Kidney (tissue), 14 donors: ENCODE results near the gene MYH6. TPM values are rescaled to one million over a fixed set of nuclear protein-coding genes. Genes with fewer than 3 reads are reported as not detected.

Source experiments
- DNase-seq, 5 donors: peaks; one replicate each; pipeline ENCODE4 v3.0.0-alpha.2; 2013 to 2020
- FAIRE-seq: peaks from 2 replicates; lab custom pipeline; 2012; peaks lifted over from hg19 to GRCh38; lab: Jason Lieb, UNC
- H3K27ac ChIP-seq, 2 donors: one replicate each; pipeline ENCODE4 v1.7.0; 2013; ENCODE audit warnings: low read depth in 2 of 2, low read length in 2 of 2, inconsistent platforms in 1 of 2
- H3K27me3 ChIP-seq: one replicate; pipeline ENCODE4 v1.7.1; 2013; ENCODE audit warnings: low read length, inconsistent platforms; ENCODE audit not compliant: control insufficient read depth, insufficient read depth
- H3K36me3 ChIP-seq, 3 donors: one replicate each; pipeline versions ENCODE4 v1.7.0 to v1.7.1; 2013; ENCODE audit warnings: low read length in 3 of 3, control low read depth in 1 of 3, inconsistent platforms in 1 of 3; ENCODE audit not compliant: insufficient read depth in 3 of 3, control insufficient read depth in 2 of 3
- H3K4me1 ChIP-seq, 3 donors: one replicate each; pipeline versions ENCODE4 v1.7.0 to v1.7.1; 2013; ENCODE audit warnings: low read length in 3 of 3, inconsistent platforms in 1 of 3, low read depth in 1 of 3; ENCODE audit not compliant: control insufficient read depth in 2 of 3, insufficient read depth in 2 of 3
- H3K4me3 ChIP-seq, 3 donors: one replicate each; pipeline versions ENCODE4 v1.7.0 to v1.8.1; 2013; ENCODE audit warnings: low read length in 3 of 3, control low read depth in 1 of 3, inconsistent platforms in 1 of 3
- H3K9ac ChIP-seq, 3 donors: one replicate each; pipeline versions ENCODE4 v1.7.0 to v1.7.1; 2013; ENCODE audit warnings: low read length in 3 of 3, control low read depth in 1 of 3, inconsistent platforms in 1 of 3
- H3K9me3 ChIP-seq, 3 donors: one replicate each; pipeline versions ENCODE4 v1.7.0 to v1.7.1; 2013; ENCODE audit warnings: low read length in 3 of 3, control low read depth in 1 of 3, inconsistent platforms in 1 of 3; ENCODE audit not compliant: control insufficient read depth in 2 of 3, insufficient read depth in 1 of 3
- CTCF ChIP-seq: IDR thresholded peaks from 3 replicates; pipeline ENCODE4 v1.5.1; 2012; ENCODE audit warnings: mild to moderate bottlenecking, moderate library complexity, borderline replicate concordance; ENCODE audit not compliant: insufficient read depth; ENCODE audit errors: extremely low read depth
- intact Hi-C: fragments of 100-400 bp; cut with DNase I; formaldehyde crosslinking; loops from one replicate; pipeline ENCODE4 v1.11.1; 2022
- polyA plus RNA-seq: library from polyadenylated mRNA; stranded (reverse); fragments of 350-450 nt; fragmentation: Illumina TruSeq; extraction: RNeasy Lipid Tissue Mini Kit (QIAGEN cat#74804); gene quantifications from one replicate; pipeline ENCODE4 v1.2.3, GENCODE V29; 2014; ENCODE audit warnings: low read depth, low replicate concordance; ENCODE audit not compliant: insufficient read depth
- total RNA-seq: library from RNA; stranded (reverse); fragmentation: NEBNext Ultra II Directional; extraction: Animal tissue kit (Norgen Biotek cat#: 25700); gene quantifications from one replicate; pipeline ENCODE4 v1.2.1, GENCODE V29; 2021
- donor health status: control.
- donor health status: control.
- donor health status: control.
- donor health status: control.
- donor health status: control.
- donor health status: DM: yes; HTN: yes; CAD: no.
- donor health status: Normal renal cell carcinoma (clear cell type).

MYH6 gene
- total and polyA plus RNA-seq, 2 donors from 2014 or later: 0.03 to 0.13 TPM

GRCh38 chr14:23444314-23444713, 36.2 kb upstream of the MYH6 start:
- no peak overlapping the region for H3K9ac ChIP-seq
- TF ChIP-seq CTCF: no peak
- H3K9me3 ChIP-seq: no peaks in the 10 kb centered on the region
- H3K4me1 ChIP-seq: peaks cover 0 to 11% (median 0%) of the 10 kb centered on the region in 3 donors
- H3K27me3 ChIP-seq: no peaks in the 10 kb centered on the region
- intact Hi-C loops: no loop called here
- FAIRE-seq: no peak
- no peak overlapping the region for H3K27ac ChIP-seq
- H3K4me3 ChIP-seq: no peak overlapping the region
- DNase-seq: no peak
- H3K36me3 ChIP-seq: no peaks in the 10 kb centered on the region

- no peak for DNase-seq
- FAIRE-seq: no peak
- TF ChIP-seq CTCF: no peak
- Histone ChIP-seq H3K9ac (no peak overlapping the region), H3K36me3 (no peaks in the 10 kb centered on the region), H3K4me3 (no peak overlapping the region), H3K9me3 (no peaks in the 10 kb centered on the region), H3K27me3 (no peaks in the 10 kb centered on the region), H3K4me1 (peaks cover 0 to 11% (median 0%) of the 10 kb centered on the region in 3 donors), H3K27ac (no peak overlapping the region)
- intact Hi-C loops: no loop called here
Measured at GRCh38 chr14:23443881-23444280, 35.8 kb upstream of the MYH6 start.

GRCh38 chr14:23443411-23443812, 35.3 kb upstream of the MYH6 start:
- DNase-seq: no peak
- no peak overlapping the region for H3K9ac ChIP-seq
- FAIRE-seq: no peak
- H3K4me1 ChIP-seq: peaks cover 0 to 11% (median 0%) of the 10 kb centered on the region in 3 donors
- no peak overlapping the region for H3K4me3 ChIP-seq
- intact Hi-C loops: no loop called here
- no peaks in the 10 kb centered on the region for H3K27me3 ChIP-seq
- no peaks in the 10 kb centered on the region for H3K36me3 ChIP-seq
- H3K9me3 ChIP-seq: no peaks in the 10 kb centered on the region
- no peak for TF ChIP-seq CTCF
- no peak overlapping the region for H3K27ac ChIP-seq
